Measurements from ENCODE around the gene DVL3. TPM values are rescaled to one million over a fixed set of nuclear protein-coding genes. Genes with fewer than 3 reads are reported as not detected.

DVL3 gene
- total RNA-seq, 1 experiment from 2014 or later: 73.4 TPM

DNA sequence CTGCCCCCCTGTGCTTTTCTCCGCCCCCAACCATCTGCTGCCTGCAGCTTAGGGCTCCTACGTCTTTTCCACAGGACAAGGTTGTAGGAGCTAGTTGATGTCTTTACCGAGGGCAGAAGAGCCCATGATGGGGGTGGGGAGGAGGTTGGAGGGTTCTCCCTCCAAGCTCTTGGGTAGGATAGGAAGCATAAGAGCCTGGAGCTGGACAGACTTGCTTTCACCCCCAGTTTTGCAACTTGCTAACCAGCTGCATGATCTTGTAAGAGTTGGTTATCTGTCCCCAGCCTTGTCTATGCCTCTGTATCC is 31.7 kb downstream of the DVL3 start:
- Mint-ChIP-seq H3K27ac (ENCODE audit: low read depth, unreplicated experiment) (peak overlapping the region; percentile 93), H3K27me3 (ENCODE audit: insufficient read depth, unreplicated experiment) (no peaks in the 10 kb centered on the region), H3K36me3 (ENCODE audit: insufficient read depth, unreplicated experiment) (peaks cover 77% of the 10 kb centered on the region), H3K4me1 (ENCODE audit: insufficient read depth, unreplicated experiment) (peaks cover 19% of the 10 kb centered on the region), H3K9me3 (ENCODE audit: unreplicated experiment) (no peaks in the 10 kb centered on the region), H3K4me3 (ENCODE audit: unreplicated experiment) (peak overlapping the region; percentile 95)
- TF ChIP-seq, protein P1, sequence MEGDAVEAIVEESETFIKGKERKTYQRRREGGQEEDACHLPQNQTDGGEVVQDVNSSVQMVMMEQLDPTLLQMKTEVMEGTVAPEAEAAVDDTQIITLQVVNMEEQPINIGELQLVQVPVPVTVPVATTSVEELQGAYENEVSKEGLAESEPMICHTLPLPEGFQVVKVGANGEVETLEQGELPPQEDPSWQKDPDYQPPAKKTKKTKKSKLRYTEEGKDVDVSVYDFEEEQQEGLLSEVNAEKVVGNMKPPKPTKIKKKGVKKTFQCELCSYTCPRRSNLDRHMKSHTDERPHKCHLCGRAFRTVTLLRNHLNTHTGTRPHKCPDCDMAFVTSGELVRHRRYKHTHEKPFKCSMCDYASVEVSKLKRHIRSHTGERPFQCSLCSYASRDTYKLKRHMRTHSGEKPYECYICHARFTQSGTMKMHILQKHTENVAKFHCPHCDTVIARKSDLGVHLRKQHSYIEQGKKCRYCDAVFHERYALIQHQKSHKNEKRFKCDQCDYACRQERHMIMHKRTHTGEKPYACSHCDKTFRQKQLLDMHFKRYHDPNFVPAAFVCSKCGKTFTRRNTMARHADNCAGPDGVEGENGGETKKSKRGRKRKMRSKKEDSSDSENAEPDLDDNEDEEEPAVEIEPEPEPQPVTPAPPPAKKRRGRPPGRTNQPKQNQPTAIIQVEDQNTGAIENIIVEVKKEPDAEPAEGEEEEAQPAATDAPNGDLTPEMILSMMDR (IDR thresholded peaks at IDR 0.05; ENCODE audit: unreplicated experiment): no peak
- ChIA-PET POLR2A (interaction anchor here (0.8 to 2.3 kb wide), 15 partner anchors 9 to 302 kb away, joined by 3 to 26 read pairs (median 6); partner anchors contain the start of genes ALG3, AP2M1, DVL3 and EEF1AKMT4), CTCF (interaction anchor here (0.9 to 1.2 kb wide), 2 partner anchors 55 to 63 kb away, joined by 4 to 5 read pairs; partner anchors contain the start of gene EEF1AKMT4)
- no peak for DNase-seq (ENCODE audit: unreplicated experiment)
- intact Hi-C loops (cut with micrococcal nuclease): loop anchor here (1.0 to 5.0 kb wide), 3 partner anchors 50 to 292 kb away; partner anchors contain the start of genes EEF1AKMT4 and EIF2B5
- BruUV-seq (replicated peaks): no TSS peak

- intact Hi-C loops (cut with micrococcal nuclease): loop anchor here (5.0 kb wide), 1 partner anchor 51 kb away; the partner anchor contains the start of gene EIF2B5
- no TSS peak for BruUV-seq (replicated peaks)
- Mint-ChIP-seq H3K27ac (ENCODE audit: low read depth, unreplicated experiment) (no peak overlapping the region), H3K4me1 (ENCODE audit: insufficient read depth, unreplicated experiment) (peaks cover 19% of the 10 kb centered on the region), H3K9me3 (ENCODE audit: unreplicated experiment) (no peaks in the 10 kb centered on the region), H3K36me3 (ENCODE audit: insufficient read depth, unreplicated experiment) (peaks cover 81% of the 10 kb centered on the region), H3K4me3 (ENCODE audit: unreplicated experiment) (peak overlapping the region; percentile 95), H3K27me3 (ENCODE audit: insufficient read depth, unreplicated experiment) (no peaks in the 10 kb centered on the region)
- CTCF ChIA-PET: interaction anchor here (0.9 kb wide), 1 partner anchor 1011 kb away, joined by 3 read pairs; no protein-coding TSS in a partner anchor
- TF ChIP-seq, protein P1 (IDR thresholded peaks at IDR 0.05; ENCODE audit: unreplicated experiment): no peak
- POLR2A ChIA-PET: interaction anchor here (0.6 kb wide), 1 partner anchor 212 kb away, joined by 4 read pairs; no protein-coding TSS in a partner anchor
- DNase-seq (ENCODE audit: unreplicated experiment): no peak
Measured at GRCh38 chr3:184188080-184188479, 32.9 kb downstream of the DVL3 start.

- Mint-ChIP-seq H3K36me3 (ENCODE audit: insufficient read depth, unreplicated experiment) (peaks cover 83% of the 10 kb centered on the region), H3K27ac (ENCODE audit: low read depth, unreplicated experiment) (no peak overlapping the region), H3K27me3 (ENCODE audit: insufficient read depth, unreplicated experiment) (no peaks in the 10 kb centered on the region), H3K4me3 (ENCODE audit: unreplicated experiment) (no peak overlapping the region), H3K4me1 (ENCODE audit: insufficient read depth, unreplicated experiment) (peaks cover 19% of the 10 kb centered on the region), H3K9me3 (ENCODE audit: unreplicated experiment) (no peaks in the 10 kb centered on the region)
- no peak for DNase-seq (ENCODE audit: unreplicated experiment)
- intact Hi-C loops (cut with micrococcal nuclease): loop anchor here (5.0 kb wide), 1 partner anchor 52 kb away; the partner anchor contains the start of gene EIF2B5
- TF ChIP-seq, protein P1 (IDR thresholded peaks at IDR 0.05; ENCODE audit: unreplicated experiment): no peak
- POLR2A ChIA-PET: interaction anchor here (0.7 kb wide), 1 partner anchor 185 kb away, joined by 4 read pairs; no protein-coding TSS in a partner anchor
- no TSS peak for BruUV-seq (replicated peaks)
- CTCF ChIA-PET: interaction anchor here (0.9 kb wide), 1 partner anchor 37 kb away, joined by 4 read pairs; no protein-coding TSS in a partner anchor
Measured at GRCh38 chr3:184189421-184189820, 34.2 kb downstream of the DVL3 start.

DNA sequence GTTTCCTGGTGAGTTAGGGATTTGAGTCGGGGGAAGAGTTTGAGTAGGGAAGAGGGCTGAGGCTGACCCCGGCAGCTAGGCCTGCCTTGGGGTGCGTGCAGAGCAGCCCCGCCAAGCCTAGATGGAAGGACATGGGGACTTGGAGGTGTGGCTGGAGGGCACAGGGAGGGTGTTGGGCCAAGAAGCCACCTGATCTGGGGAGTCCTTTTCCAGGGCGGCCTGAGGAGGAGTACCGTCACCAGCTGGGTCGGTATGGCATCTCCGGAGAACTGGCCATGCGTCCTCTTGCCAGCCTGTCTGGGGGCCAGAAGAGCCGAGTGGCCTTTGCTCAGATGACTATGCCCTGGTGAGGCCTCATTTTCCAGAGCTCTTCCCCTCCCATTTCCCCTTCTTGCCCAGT is 37.7 kb downstream of the DVL3 start:
- intact Hi-C loops (cut with micrococcal nuclease): no loop called here
- CTCF ChIA-PET: no interaction called here

More for the DNA sequence above, 37.7 kb downstream of the DVL3 start:
- Mint-ChIP-seq H3K27ac (ENCODE audit: low read depth, unreplicated experiment) (no peak overlapping the region), H3K9me3 (ENCODE audit: unreplicated experiment) (no peaks in the 10 kb centered on the region), H3K36me3 (ENCODE audit: insufficient read depth, unreplicated experiment) (peaks cover 80% of the 10 kb centered on the region), H3K4me1 (ENCODE audit: insufficient read depth, unreplicated experiment) (peaks cover 1% of the 10 kb centered on the region), H3K27me3 (ENCODE audit: insufficient read depth, unreplicated experiment) (no peaks in the 10 kb centered on the region), H3K4me3 (ENCODE audit: unreplicated experiment) (no peak overlapping the region)
- no TSS peak for BruUV-seq (replicated peaks)
- no peak for DNase-seq (ENCODE audit: unreplicated experiment)
- TF ChIP-seq, protein P1 (IDR thresholded peaks at IDR 0.05; ENCODE audit: unreplicated experiment): no peak
- POLR2A ChIA-PET: no interaction called here

Measured in MCF 10A (cell line).